NCI-H1930 (cell line): ENCODE measurements around the gene SORCS2.

Source experiments
- DNase-seq, 2 experiments: peaks; one replicate each; lab custom pipeline; 2025; lab: John Stamatoyannopoulos, UW

The SORCS2 gene

DNA sequence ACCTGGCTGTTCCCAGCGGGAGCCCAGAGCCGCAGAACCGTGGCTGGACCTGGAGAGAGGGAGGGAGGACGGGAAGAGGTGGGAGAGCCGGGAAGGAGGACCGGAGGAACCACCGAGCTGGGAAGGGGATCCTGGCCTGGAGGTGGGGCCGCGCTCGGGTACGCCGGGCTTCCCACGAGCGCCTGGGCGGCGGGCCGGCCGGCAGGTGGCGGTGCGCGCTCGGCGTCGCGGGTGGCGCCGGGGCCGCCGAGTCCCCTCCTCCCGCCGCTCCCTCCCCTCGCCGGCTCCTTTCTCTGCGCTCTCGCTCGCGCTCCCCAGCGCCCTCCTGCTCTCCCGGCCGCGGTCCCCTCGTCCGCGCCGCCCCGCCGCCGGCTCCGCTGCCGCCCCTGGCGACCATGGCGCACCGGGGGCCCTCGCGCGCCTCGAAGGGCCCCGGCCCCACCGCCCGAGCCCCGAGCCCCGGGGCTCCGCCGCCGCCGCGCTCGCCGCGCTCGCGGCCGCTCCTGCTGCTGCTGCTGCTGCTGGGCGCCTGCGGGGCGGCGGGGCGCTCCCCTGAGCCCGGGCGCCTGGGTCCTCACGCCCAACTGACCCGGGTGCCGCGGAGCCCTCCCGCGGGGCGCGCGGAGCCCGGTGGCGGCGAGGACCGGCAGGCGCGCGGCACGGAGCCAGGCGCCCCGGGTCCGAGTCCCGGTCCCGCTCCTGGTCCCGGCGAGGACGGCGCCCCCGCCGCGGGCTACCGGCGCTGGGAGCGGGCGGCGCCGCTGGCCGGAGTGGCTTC, at the start of gene SORCS2:
SORCS2 (plus strand) TSS at position 287 of the 778 bp plus-strand sequence.
- DNase-seq, result peak in 1 of 2 experiments; percentile 63

- no peak for DNase-seq
These were observed 47.7 kb upstream of the SORCS2 start for GRCh38 chr4:7144374-7145290.

- DNase-seq, result no peak
These were observed 46.9 kb upstream of the SORCS2 start for GRCh38 chr4:7145291-7145934.

DNA sequence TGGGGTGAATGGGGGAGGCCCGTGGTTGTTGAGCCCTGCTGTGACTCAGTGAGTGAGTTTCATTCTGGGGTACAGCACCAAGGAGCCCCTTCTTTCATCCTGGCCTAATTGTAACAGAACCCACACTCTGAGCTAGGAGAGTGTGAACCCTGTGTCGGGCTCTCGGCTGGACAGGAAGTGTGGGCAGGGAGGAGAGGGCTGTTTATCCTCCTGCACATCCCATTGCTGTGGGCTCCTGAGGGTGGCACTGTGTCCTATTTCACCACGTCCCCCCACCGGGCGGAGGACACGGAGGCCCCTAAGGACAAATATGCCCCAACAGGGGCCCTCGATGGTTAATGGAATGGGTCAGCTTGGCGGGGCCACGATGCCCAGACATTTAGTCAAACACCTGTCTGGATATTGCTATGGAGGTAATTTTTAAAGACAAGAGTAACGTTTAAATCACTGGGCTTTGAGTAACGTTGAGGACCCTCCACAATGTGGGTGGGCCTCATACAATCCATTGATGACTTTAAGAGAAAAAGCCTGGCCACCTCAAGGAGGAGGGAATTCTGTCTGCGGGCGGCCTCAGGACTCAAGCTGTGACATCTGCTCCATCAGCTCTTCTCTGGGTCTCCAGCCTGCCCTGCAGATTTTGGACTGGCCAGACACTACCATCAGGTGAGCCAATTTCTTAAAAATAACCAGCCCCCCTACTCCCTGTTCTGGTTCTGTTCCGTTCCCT, 46.1 kb upstream of the SORCS2 start:
- DNase-seq, result no peak

GRCh38 chr4:7146786-7147115, 45.6 kb upstream of the SORCS2 start:
- no peak for DNase-seq

DNA sequence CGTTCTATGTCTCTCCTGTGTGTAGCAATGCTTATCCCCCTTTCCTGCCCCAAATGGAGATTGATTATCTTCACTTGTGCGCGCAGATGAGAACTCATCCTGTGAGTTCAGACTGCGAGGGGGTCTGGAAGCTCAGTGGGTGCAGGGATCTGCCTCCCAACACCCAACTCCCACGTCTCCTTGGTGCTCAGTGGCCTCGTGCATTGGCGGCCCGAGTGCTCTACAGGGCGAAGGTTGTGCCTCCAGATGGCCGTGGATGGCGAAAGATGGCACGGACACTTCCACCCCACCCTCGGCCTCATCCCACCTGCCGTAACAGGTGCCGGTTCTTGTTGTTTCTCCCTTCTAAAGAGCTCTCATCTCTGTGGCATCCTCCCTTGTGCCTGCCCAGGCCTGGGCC, 45.1 kb upstream of the SORCS2 start:
- DNase-seq, result no peak

DNA sequence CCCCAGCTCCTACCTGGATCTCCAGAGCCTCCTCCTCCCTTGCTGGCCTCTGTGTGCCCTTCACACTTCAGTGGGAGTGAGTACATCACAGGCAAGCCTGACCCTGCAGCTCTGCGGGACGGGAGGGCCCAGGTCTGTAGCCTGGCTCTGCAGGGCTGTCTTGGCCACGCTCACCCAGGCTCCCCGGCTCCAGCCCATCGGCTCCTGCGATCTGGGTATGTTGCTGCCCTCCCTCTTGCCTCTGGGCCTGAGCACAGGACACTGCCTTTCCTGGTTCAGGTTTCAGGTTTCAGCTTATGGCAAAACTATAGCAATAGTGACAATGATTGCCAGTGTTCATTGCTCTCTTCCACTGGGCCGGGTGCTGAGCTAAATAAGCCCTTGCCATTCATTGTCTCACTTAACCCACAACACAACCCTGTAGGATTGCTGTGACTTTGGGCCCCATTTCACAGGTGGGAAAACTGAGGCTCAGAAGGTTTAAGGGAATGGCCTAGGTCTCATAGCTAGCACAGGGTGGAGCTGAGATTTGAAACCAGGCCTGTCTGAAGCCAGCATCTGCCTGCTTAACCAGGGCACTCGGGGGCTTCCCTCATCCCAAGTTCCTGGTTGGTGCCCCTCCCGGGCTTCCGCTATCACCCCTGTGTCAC, 44.6 kb upstream of the SORCS2 start:
- no peak for DNase-seq

GRCh38 chr4:7148337-7148736, 44.0 kb upstream of the SORCS2 start:
- DNase-seq, result no peak

DNA sequence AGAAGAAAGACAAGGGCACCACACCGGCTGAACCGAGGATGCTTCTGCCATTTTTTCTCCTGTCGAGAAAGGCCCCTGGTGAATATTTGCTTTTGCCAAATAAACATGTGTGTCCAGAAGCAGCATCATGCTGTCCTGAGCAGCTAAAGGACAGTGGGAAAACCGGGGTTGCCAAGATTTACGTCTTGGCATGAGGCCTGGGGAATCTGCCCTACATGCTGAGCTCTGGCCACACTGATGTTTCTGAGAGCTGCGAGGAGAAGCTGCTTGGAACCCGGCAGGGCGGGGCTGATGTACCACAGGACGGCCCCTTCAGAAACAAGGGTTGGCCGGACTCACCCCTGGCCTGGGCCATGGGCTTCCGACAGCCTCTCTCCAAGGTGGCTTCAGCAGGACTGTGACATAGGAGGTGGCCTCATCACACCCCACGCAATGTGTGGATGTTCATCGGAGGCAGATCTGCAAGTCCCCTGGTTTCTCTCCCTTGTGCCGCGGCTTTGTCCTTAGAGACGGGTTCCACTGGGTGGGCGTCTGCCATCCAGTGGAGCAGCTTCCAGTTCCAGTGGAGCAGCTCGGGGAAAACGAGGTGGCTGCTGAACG, 42.2 kb upstream of the SORCS2 start:
- DNase-seq, result no peak

- no peak for DNase-seq
These were observed 40.6 kb upstream of the SORCS2 start for GRCh38 chr4:7151668-7152227.

DNA sequence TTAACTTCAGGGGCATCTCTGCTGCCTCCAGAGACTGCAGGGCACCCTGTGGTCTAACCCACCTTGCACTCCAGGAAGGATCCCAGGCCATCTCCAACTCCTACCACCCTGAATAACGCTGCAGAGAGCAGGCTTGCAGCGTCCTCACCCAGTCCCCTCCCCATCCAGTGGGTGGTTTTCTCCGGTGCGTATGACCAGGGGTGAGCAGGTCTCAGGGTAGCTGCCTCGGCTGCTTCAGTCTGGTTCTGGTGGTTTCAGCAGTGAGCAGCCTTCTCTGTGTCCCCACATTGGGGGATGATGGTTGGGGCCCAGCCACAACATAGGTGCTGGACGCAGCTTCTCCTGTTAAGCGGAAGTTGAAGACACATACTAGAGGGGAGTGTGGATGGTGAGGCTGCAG, 38.6 kb upstream of the SORCS2 start:
- no peak for DNase-seq

DNA sequence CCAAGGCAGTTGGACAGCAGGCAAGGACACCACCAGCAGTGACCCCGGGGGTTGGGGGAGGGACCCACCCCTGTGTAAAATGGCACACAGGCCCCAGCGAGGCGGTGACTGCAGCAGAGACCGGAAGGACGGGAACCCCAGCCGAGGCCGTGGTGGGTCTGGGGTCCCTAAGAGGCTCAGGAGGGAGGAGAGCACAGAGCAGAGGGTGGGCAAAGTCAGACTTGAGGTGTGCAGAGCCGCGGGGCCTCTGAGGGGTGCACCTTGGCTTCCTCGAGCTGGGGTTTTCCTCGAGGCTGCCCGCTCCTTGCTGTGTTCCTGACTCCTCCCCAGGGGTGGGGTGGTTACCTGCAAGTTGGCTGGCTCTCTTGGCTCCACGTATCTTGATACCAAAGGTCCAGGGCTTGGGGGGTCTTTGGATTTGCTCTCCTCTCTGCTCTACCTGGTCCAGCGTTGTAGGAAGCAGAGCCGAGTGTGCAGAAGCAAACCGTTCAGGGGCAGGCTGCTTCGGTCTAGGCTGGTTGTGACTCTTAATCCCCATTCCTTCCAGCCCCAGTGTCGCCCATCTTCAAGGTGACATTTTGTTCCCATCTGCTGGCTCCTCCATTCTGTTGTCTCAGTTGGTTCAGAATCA, 37.9 kb upstream of the SORCS2 start:
- DNase-seq, result no peak

DNA sequence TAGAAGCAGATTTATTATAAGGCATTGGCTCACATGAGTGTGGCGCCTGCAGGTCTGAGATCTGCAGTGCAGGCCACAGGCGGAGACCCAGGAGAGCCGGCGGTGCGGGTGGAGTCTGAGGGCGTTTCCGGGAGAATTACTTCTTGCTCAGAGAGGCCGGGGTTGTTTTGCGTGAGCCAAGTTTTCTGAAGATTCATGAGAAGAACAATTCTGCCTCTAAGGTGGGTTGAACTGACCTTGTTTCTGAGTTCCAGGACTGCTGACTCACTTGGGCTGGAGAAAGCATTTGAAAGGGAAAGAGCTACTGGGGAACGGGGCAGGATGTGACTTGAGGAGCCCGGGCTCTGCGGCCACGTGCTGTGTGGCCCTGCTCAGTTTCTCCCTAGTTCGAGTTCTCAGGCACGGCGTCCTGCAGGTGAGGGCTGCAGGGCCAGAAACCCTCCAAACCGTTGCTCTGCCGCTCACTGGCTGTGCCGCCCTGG, 36.7 kb upstream of the SORCS2 start:
- no peak for DNase-seq

DNA sequence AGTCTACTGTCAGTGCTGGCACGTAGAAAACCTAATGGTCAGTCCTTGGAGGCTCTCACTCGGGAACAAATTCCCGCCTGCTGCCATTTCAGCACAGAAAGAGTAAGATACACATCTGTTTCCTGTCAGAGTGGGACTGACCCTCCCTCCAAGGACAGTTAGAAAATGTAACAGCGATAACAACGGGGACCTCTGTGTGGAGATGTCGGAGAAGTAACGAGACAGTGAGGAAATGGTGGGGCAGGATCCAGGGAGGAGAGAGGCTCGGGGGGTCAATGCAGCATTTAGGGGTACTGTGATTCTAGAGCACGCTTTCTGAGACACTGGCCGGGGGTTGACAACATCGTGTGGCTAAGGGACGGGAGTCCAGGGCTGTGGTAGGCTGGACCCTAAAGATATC, 36.0 kb upstream of the SORCS2 start:
- no peak for DNase-seq

DNA sequence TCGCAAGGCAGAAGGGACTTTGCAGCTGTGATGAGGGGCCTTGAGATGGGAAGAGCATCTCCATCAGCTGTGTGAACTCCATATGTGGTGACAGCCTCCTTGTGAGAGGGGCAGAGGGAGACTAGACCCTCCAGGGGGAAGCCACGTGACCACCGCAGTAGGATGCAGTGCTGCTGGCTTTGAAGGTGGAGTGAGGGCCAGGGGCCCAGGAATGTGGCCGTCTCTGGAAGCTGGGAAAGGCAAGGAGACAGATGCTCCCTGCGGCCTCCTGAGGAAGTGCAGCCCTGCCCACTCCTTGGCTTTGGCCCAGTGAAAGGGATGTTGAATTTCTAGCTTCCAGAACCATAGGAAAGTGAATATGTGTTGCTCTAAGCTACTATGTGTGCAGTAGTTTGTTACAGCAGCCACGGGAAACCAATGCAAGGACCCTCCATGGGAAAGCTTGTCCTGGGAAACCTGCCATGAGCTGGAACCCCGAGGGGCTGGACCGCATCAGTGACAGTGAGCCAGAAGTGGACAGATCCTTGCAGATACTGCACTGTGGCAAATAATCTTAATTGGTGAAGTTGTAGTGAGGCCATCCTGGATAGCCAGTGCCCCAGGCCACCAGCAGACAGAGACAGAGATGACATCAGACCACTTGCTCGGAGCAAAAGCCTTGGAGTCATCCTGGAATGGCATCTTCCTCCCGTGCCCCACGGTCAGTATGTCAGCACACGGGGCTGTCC, 35.4 kb upstream of the SORCS2 start:
- DNase-seq, result no peak

DNA sequence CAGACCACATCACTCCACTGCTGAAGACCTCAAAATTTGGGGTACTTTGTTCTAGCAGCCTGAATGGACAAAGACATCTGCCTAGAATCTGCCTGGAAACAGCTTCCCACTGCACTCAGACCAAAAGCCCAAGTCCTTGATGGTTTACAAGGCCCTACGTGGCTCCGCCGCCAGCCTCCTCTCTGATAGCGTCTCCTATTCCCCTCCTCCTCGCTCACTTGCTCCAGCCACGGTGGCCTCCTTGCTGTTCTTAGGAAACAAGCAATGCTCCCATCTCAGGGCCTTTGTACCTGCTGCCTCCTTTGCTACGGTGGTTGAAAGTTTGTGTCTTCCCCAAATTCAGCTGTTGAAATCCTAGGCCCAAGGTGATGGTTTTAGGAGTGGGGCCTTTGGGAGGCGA, 34.7 kb upstream of the SORCS2 start:
- DNase-seq, result no peak

DNA sequence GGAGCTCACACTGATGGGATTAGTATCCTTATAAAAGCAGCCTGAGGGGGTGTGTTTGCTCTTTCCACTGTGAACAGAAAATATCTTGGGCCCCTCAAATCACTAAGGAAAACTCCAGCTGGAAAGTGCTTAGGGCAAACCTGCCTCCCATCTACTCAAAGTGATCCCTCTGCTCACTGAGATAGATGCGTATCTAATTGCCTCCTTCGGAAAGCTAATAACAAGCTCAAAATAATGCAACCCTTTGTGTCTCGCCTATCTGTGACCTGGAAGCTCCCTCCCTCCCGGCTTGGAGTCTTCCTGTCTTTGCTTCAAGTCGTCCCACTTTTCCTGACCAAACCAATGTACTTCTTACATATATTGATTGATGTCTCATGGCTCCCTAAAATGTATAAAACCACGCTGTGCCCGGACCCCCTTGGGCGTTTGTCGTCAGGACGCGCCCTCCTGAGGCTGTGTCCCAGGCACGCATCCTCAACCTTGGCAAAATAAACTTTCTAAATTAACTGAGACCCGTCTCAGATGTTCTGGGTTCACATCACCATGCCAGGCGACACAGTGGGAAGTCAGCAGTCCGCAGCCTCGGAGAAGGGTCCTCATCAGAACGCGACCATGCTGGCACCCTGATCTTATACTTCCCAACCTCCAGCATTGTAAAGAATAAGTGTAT, 34.1 kb upstream of the SORCS2 start:
- no peak for DNase-seq

DNA sequence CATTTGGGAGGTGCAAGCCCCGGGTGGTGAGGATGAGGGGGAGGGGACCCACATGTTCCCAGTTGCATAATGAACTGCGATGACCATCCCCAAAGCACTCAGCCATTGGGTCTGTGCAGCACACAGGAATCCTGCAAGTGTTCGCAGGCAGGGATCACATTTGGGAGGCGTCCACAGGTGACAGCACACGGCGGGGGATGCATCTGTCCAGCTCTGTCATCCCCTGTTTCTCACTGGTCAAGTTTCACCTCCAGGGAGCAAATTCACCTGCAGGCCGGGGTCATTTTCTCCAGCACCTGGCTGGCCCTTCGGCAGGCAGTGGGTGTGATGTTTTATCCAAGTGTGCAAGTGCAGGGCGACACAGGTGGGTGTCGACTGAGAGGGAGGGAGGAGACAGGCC, 33.3 kb upstream of the SORCS2 start:
- DNase-seq, result no peak

- DNase-seq, result no peak
These were observed 32.4 kb upstream of the SORCS2 start for GRCh38 chr4:7159923-7160322.
